ENCODE data around the gene AIM2. TPM values are rescaled to one million over a fixed set of nuclear protein-coding genes. Genes with fewer than 3 reads are reported as not detected.

The AIM2 gene
- total RNA-seq (2021; ENCODE audit: unreplicated experiment) (not detected), Bru-seq, nascent RNA (percentile 6 among the genes with signal in this experiment), BruChase-seq, experiment 1, labeled RNA remaining after a 2-hour chase (percentile 14 among the genes with signal in this experiment), BruChase-seq, experiment 2, labeled RNA remaining after a 6-hour chase (percentile 15 among the genes with signal in this experiment)
- polyA plus RNA-seq (2012; ENCODE audit: insufficient read length) = not detected
- long read RNA-seq = 0 reads

- BruUV-seq (replicated peaks) = no TSS peak
- H3K27me3 ChIP-seq (ENCODE audit: control insufficient read depth, insufficient read depth, low read length) = peaks cover 9% of the 10 kb centered on the region; the same call in 1 of the 2 replicates
- in situ Hi-C loops (cut with HindIII; ENCODE audit: low pct_unique_long_range_greater_than_20kb, low sequenced_read_pairs) = no loop called here
- DNase-seq (ENCODE audit: low read depth, low spot score) (no peak), ATAC-seq (no peak)
- H3K4me1 ChIP-seq (ENCODE audit: control insufficient read depth, insufficient read depth, low read length) = no peaks in the 10 kb centered on the region
- H3K4me3 ChIP-seq (ENCODE audit: low read depth in 2 of 2, low read length in 2 of 2) = no peak within 1 kb of the TSS
- ChIA-PET POLR2A (no interaction called here), CTCF (interaction anchor here (0.5 kb wide), 1 partner anchor 1495 kb away, joined by 7 read pairs; no protein-coding TSS in a partner anchor)
- no peaks in the 10 kb centered on the region for H3K36me3 ChIP-seq (ENCODE audit: control insufficient read depth, insufficient read depth, low read length)
- no peak for TF ChIP-seq REST (IDR thresholded peaks at IDR 0.05; ENCODE audit: insufficient read depth in 1 of 2, low read depth in 2 of 2, low read length in 1 of 2)
- TF ChIP-seq, protein P1, sequence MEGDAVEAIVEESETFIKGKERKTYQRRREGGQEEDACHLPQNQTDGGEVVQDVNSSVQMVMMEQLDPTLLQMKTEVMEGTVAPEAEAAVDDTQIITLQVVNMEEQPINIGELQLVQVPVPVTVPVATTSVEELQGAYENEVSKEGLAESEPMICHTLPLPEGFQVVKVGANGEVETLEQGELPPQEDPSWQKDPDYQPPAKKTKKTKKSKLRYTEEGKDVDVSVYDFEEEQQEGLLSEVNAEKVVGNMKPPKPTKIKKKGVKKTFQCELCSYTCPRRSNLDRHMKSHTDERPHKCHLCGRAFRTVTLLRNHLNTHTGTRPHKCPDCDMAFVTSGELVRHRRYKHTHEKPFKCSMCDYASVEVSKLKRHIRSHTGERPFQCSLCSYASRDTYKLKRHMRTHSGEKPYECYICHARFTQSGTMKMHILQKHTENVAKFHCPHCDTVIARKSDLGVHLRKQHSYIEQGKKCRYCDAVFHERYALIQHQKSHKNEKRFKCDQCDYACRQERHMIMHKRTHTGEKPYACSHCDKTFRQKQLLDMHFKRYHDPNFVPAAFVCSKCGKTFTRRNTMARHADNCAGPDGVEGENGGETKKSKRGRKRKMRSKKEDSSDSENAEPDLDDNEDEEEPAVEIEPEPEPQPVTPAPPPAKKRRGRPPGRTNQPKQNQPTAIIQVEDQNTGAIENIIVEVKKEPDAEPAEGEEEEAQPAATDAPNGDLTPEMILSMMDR (IDR thresholded peaks at IDR 0.05) = no peak
- TF ChIP-seq SIN3A (IDR thresholded peaks at IDR 0.05; ENCODE audit: borderline replicate concordance, insufficient read depth, low read depth, low read length) = no peak
- no peak for TF ChIP-seq TCF7L2 (IDR thresholded peaks at IDR 0.05; ENCODE audit: low read depth, low read length)
- TF ChIP-seq POLR2AphosphoS5 (IDR thresholded peaks at IDR 0.05; ENCODE audit: low read depth, low read length) = no peak
- no peak within 1 kb of the TSS for H3K27ac ChIP-seq (ENCODE audit: low read length)
- intact Hi-C loops (cut with micrococcal nuclease; ENCODE audit: unreplicated experiment) = no loop called here
- no peaks in the 10 kb centered on the region for H3K9me3 ChIP-seq (ENCODE audit: control insufficient read depth, insufficient read depth, low read depth, low read length)
These were observed at the start of gene AIM2 for GRCh38 chr1:159076438-159077119. AIM2 (minus strand) TSS chr1:159076766; CDS start chr1:159073499, 3,267 bp downstream.

GRCh38 chr1:159123587-159123986 lies 47.0 kb upstream of the AIM2 start:
- no peaks in the 10 kb centered on the region for H3K36me3 ChIP-seq (ENCODE audit: control insufficient read depth, insufficient read depth, low read length)
- no peak overlapping the region for H3K27ac ChIP-seq (ENCODE audit: low read length)
- POLR2A ChIA-PET = no interaction called here
- H3K27me3 ChIP-seq (ENCODE audit: control insufficient read depth, insufficient read depth, low read length) = peaks cover 2% of the 10 kb centered on the region; the same call in 1 of the 2 replicates
- intact Hi-C loops (cut with micrococcal nuclease; ENCODE audit: unreplicated experiment) (no loop called here), in situ Hi-C loops (cut with HindIII; ENCODE audit: low pct_unique_long_range_greater_than_20kb, low sequenced_read_pairs) (no loop called here)
- ATAC-seq = no peak
- H3K4me1 ChIP-seq (ENCODE audit: control insufficient read depth, insufficient read depth, low read length) = no peaks in the 10 kb centered on the region
- TF ChIP-seq, protein P1 (IDR thresholded peaks at IDR 0.05) = no peak
- TF ChIP-seq REST (IDR thresholded peaks at IDR 0.05; ENCODE audit: insufficient read depth in 1 of 2, low read depth in 2 of 2, low read length in 1 of 2) = no peak
- no peak for TF ChIP-seq POLR2AphosphoS5 (IDR thresholded peaks at IDR 0.05; ENCODE audit: low read depth, low read length)
- no peak for TF ChIP-seq SIN3A (IDR thresholded peaks at IDR 0.05; ENCODE audit: borderline replicate concordance, insufficient read depth, low read depth, low read length)
- TF ChIP-seq TCF7L2 (IDR thresholded peaks at IDR 0.05; ENCODE audit: low read depth, low read length) = no peak
- no peaks in the 10 kb centered on the region for H3K9me3 ChIP-seq (ENCODE audit: control insufficient read depth, insufficient read depth, low read depth, low read length)
- no peak for DNase-seq (ENCODE audit: low read depth, low spot score)
- H3K4me3 ChIP-seq (ENCODE audit: low read depth in 2 of 2, low read length in 2 of 2) = no peak overlapping the region
- CTCF ChIA-PET = no interaction called here
- BruUV-seq (replicated peaks) = no TSS peak
